ENCODE data around the gene MRPL28.
A peak's percentile ranks its signal among the peaks of the same experiment; 100 is the strongest.
"Not testable (repeated sequence)": the region's sequence is repeated elsewhere in the genome, so short reads cannot be mapped to it uniquely, and the experiment has no call there.

MRPL28 gene

DNA sequence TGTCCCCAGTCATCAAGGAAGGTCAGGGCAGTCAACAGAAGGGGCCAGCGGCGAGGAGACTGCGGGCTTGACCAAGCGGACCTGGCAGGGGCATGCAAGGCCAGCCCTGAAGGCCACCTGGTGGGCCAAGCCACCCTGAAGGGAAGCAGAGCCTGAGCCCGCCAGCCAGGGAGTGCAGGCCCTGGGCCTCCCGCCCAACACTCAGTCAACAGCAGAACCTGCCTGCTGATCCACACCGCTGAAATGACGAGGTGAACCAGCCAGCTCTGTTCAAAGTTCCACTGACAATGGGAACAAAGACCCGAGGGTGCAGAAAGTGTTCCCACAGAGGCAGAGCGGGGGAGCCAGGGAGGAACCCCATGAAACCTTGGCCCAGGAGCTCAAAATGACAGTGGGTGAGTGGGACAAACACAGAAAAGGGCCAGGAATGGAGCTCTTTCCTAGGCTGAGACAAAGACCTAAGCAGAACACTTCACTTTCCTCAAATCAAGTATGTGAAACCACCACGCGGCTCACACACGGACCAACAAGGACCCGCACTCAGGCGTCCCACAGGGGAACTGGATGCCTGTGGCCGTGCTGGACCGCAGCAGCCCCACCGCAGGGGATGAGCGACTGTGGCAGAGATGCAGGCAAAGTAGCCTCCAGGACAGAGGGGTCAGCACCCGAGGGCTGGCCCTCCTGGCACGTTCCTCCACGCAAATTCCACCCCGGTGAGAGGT lies 29.8 kb downstream of the MRPL28 start:
- DNase-seq (ENCODE audit: low read depth in 2 of 2) = no peak

DNA sequence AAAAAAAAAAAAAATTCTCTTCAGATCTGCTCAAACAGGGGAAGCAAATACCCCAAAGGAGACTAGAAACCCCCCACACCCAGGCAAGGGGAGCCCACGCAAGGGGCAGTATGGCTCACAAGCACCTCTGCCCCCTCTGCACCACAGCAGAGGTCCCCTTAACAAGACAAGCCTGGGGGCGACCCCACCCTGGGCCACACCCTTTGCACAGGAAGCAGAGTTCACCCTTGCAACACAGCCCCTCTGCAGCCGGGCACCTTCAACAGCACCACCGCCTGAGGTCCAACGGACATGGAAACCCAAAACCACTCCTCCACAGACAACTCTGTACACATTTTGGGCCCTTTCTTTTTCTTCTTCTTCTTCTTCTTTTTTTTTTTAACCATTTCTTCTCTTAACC lies 30.7 kb downstream of the MRPL28 start:
- DNase-seq (ENCODE audit: low read depth in 2 of 2) = no peak

DNA sequence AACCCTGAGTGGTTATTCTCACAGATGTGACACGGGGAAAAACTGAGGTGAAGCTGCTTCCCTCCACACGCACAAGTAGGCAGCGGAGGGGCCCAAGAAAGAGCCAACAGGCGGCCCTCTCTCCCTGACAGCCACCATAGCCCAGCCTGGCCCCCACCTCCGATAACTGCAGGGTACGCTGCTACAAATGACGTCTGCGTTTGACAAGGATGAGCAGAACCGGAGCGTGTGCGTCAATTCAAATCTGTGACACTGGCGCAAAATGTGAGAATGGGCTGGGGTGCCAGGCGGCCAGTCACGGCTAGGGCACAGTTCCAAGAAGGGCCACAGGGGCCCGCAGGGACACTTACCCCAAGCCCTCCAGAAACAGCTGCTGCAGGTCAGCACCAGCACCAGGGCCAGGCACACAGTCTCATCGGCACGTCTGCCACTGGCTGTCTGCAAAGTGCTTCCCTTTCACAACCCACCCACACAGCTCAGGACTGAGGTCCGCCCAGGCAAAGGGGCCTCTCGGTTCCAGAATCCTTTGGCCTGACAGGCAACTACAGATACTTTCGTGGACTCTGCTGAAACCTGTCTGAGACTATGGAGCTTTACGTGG lies 32.3 kb downstream of the MRPL28 start:
- no peak for DNase-seq (ENCODE audit: low read depth in 2 of 2)

DNA sequence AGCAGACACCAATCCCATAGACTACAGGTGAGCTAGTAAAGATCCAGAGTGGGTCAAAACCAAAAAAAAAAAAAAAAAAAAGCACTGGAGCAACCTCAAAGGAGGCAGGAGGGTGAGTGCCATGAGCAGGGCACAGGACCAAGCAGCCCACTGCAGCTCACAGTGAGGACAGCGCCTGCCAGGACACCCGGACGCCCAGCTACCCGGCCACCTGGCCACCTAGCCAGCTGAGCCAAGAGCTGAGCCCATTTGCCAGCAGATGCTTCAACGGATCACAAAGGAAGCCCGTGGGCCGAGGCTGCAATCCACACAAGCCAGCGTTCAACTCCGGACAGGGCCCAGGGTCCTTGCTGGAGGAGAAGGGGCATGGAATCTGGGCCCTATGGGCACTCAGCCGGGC lies 32.9 kb downstream of the MRPL28 start:
- DNase-seq (ENCODE audit: low read depth in 2 of 2) = no peak

DNA sequence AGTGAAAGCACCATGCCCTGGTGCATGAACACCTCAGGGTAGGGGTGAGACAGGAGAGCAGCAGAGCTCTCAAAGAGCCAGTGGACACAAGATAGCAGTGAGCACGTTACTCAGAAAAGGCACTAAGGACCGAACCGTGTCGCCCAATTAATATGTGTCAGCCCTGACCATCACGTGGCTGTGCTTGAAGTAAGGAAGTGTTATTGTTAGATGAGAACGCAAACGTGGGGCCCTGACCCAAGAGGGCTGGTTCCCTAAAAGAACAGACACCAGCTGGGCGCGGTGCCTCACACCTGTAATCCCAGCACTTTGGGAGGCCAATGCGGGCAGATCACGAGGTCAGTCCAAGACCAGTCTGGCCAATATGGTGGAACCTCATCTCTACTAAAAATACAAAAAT lies 34.1 kb downstream of the MRPL28 start:
- no peak for DNase-seq (ENCODE audit: low read depth in 2 of 2)

DNA sequence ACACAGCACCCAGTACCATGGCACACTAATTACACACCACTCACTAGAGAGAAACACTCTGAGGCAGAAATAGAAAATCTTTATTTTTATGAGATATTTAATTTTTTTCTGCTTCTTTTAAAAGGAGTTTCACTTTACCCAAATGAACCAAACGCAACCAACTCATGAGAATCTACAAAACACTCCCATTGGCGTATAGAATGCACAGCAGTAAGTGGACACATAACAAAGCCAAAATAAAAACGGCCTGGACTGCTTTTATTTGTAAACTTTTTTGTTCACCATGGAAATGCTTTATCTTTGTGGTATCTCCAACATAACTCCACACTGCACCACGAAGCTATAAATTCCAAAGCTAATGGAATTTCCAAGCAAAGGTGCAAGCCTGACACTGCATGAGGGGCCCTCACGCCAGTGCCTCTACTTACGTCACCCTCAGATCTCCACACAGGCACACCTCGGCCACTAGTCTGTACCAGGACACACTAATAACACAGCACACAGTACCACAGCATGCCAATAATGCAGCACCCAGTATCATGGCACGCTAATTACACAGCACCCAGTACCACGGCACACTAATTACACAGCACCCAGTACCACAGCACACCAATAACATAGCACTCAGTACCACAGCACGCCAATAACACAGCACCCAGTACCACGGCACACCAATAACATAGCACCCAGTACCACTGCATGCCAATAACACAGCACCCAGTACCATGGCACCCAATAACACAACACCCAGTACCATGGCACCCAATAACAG lies 35.3 kb downstream of the MRPL28 start:
- DNase-seq (ENCODE audit: low read depth in 2 of 2) = not testable (repeated sequence)

DNA sequence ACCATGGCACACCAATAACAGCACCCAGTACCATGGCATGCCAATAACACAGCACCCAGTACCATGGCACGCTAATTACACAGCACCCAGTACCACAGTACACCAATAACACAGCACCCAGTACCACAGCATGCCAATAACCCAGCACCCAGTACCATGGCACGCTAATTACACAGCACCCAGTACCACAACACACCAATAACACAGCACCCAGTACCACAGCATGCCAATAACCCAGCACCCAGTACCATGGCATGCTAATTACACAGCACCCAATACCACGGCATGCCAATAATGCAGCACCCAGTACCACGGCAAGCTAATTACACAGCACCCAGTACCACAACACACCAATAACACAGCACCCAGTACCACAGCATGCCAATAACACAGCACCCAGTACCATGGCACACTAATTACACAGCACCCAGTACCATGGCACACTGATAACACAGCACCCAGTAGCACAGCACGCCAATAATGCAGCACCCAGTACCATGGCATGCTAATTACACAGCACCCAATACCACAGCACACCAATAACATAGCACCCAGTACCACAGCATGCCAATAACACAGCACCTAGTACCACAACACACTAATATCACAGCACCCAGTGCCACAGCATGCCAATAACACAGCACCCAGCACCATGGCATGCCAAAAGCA lies 36.0 kb downstream of the MRPL28 start:
- not testable (repeated sequence) for DNase-seq (ENCODE audit: low read depth in 2 of 2)

DNA sequence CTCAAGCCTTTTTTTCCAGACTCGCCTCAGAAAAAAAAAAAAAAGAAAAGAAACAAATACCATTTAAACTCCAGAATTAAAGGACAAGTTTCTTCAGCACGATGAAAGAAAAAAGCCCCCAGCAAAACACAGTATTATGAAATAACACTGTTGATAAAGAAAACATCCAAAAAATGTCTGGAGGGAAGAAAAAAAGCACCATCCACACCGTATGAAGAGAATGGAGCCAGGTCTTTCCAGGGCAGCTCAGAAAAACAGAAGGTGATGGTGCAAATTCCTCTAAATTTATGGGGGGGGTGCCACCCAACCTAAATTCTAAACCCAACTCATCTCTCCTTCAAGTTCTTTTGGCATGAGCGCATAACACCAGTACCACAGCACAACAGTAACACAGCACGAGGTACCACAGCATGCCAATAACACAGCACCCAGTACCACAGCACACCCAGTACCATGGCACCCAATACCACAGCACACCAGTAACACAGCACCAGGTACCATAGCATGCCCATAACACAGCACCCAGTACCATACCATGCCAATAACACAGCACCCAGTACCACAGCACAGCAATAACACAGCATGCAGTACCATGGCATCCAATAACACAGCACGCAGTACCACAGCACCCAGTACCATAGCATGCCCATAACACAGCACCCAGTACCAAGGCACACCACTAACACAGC lies 36.8 kb downstream of the MRPL28 start:
- DNase-seq (ENCODE audit: low read depth in 2 of 2) = no peak

DNA sequence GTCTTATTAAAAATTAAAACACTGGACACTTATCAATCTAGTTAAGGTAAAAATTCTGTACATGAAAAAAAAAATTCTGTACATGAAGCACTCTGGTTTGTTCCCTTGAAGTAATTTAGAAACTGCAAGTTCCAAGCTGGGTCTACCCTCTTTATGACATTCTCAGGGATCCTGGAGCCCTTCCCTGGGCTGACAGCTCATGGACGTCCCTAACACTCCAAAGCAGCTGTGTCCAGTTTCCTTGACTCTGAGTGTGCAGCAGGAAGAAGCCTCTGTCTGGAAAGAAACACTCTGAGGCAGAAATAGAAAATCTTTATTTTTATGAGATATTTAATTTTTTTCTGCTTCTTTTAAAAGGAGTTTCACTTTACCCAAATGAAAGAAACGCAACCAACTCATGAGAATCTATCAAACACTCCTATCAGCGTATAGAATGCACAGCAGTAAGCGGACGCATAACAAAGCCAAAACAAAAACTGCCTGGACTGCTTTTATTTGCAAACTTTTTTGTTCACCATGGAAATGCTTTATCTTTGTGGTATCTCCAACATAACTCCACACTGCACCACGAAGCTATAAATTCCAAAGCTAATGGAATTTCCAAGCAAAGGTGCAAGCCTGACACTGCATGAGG lies 39.0 kb downstream of the MRPL28 start:
- not testable (repeated sequence) for DNase-seq (ENCODE audit: low read depth in 2 of 2)

DNA sequence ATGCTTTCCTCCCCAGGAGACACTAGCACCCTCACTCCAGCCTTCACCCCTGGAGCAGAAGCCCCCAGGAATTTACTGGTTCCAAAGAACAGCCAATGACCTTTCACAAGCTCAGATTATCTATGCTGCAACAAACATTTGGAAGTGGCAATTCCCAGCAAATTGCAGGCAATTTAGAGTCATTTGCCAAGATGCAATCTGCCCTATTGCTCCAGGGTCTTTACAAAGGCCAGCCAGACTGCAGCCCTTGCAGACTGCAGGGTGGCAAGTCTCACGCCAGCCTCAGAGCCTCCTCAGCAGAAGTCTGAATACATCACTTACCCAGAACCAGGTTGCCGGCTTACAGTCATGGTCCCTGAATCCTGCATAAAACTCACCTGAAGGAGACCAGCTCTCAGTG lies 39.6 kb downstream of the MRPL28 start:
- DNase-seq (ENCODE audit: low read depth in 2 of 2) = no peak

DNA sequence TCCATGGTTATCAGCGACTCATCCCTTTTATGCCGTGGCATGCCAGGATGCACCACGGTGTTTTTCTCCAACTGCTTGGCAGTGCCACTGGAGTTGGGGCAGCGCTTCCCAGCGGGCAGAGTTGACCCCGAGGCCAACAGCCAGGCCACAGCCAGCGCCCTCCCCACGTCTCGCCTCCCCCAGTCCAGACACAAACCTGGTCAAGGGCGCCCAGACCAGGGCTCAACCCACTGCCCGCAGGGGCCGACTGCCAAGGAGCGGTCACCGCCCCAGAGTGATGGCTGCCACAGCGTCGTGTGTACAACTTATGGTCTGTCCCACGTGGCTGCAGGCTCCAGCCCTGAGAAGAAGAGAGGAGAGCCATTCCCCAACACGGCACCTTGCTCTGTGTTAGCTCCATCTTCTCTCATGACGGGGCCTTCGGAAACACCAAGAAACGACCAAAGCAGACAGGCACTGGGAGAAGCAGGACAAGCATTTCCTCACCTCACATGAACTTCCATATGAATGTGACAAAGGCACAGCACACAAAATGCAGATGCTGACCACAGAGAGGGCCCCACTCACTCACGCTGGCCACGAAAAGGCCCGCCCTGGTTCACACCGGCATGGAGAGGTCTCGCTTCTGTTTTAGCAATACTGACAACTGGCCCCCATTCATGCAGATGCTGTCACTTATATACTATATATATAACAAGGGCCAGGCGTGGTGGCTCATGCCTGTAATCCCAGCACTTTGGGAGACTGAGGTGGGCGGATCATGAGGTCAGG lies 44.8 kb downstream of the MRPL28 start:
- no peak for DNase-seq (ENCODE audit: low read depth in 2 of 2)

DNA sequence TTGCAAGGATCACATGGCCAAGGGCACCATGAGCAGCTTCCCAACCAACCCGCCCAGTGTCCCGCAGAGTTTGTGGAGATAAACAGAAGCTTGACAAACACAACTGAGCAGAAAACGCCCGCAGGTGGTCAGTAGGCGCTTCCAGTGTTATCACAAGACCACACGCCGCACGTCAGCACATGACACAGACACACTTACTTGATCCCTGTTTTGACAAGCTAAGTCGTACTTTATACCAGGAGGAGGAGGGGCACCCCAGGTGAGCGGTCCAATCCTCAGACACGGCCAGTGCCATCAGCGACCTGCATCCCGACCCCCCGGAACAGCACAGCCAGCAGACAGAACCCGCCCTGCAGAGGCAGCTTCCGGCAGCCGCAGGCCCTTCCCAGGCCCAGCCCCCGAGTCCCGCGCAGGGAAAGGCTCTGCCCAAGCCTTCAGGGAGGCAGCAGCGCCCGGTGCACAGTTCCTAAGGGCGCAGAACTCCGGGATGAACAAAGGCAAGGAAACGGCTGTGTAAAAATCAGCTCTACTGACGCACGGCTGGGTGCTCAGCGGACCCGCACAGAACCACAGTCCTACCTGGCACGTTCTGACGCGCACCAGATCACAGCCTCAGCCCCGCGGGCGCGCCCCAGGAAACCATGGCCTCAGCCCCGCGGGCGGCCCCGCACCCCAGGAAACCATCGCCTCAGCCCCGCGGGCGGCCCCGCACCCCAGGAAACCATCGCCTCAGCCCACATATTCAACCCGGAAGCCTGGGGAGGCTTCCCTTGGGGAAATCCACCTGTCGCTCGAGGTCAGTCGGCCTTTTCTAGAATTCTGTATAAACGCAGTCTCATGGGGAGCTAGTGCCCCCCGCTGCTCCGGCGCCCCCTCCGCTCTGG lies 45.6 kb downstream of the MRPL28 start:
- DNase-seq (ENCODE audit: low read depth in 2 of 2) = peak; percentile 21 to 36

DNA sequence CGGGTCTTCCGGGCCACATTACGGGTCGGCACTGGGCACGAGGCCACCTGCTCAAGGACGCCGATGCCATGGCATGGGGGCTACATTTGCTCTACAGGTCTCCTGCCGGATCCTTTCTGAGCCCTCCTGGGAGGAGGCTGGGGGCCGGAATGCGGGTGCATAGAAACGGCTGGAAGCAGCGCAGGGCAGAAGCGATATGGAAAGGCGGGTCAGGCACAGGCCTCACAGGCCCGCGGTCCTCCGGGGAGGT lies 46.2 kb downstream of the MRPL28 start:
- no peak for DNase-seq (ENCODE audit: low read depth in 2 of 2)

DNA sequence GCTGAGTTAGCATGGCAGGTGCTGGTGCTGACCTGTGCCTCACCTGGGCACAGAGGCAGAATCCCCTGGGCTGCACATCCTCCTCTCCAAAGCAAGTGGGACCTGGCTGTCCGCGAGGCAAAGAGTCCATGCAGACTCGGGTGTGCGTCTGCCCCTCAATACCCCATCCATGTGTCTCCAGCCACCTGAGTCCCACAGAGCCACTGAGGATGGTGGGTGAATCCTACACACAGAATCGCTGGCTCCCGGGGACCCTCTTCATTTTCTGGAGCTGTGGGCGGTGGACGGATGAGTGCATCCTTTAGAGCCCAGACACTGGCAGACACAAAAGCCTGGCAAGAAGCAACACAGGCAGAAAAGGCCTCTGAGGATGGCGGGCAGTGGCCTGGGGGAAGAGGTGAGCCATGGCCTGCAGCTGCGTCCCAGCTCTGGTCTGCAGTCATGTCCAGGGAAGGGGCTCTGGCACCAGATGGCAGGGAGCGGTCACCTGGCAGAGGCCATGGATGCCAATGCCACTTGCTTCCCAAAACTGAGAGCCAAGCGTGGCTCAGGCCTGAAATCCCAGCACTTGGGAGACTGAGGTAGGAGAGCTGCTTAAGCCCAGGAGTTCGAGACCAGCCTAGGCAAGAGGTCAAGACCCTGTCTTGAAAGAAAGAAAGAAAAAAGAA lies 47.7 kb downstream of the MRPL28 start:
- DNase-seq (ENCODE audit: low read depth in 2 of 2) = no peak

DNA sequence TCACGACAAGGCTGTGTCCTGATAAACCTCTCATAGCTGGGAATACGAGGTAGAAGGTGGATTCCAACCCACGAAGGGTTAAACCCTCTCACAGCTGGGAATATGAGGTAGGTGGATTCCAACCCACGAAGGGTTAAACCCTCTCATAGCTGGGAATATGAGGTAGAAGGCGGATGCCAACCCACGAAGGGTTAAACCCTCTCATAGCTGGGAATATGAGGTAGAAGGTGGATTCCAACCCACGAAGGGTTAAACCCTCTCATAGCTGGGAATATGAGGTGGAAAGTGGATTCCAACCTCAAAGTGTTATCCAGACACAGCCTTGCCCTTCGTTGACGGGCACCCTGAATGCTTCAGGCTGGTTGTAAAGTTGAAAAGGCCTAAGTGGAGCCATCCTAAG lies 48.8 kb downstream of the MRPL28 start:
- no peak for DNase-seq (ENCODE audit: low read depth in 2 of 2)

DNA sequence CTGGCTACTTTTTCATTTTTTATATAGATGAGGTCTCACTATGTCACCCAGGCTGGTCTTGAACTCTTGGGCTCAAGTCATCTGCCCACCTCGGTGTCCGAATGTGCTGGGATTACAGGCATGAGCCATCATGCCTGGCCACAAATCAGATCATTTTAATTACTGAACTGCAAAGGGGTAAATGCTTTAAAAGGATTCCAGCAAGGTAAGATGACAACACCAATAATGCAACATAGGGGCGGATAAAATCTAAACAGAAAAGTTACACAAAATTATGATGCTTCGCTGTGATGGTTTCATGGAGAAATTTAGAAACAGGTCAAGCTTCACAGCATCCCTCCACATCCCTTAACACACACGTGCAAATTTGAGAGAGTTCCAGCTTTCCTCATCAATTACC lies 50.1 kb downstream of the MRPL28 start:
- no peak for DNase-seq (ENCODE audit: low read depth in 2 of 2)

DNA sequence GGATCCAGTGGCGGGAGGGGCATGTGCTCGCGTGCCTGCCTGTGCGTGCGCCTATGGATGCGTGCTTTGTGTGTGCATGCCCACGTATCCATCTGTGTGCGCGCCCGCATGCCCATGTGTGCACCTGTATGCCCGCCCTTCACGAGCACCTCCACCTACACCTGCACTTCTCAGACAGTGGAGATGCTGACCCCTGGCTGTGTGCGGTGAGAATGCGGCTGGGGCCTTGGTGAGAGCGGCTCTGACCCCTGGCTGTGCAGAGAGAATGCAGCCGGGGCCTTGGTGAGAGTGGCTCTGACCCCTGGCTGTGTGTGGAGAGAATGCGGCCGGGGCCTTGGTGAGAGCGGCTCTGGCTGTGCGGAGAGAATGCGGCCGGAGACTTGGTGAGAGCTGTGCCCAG lies 51.7 kb downstream of the MRPL28 start:
- DNase-seq (ENCODE audit: low read depth in 2 of 2) = no peak

DNA sequence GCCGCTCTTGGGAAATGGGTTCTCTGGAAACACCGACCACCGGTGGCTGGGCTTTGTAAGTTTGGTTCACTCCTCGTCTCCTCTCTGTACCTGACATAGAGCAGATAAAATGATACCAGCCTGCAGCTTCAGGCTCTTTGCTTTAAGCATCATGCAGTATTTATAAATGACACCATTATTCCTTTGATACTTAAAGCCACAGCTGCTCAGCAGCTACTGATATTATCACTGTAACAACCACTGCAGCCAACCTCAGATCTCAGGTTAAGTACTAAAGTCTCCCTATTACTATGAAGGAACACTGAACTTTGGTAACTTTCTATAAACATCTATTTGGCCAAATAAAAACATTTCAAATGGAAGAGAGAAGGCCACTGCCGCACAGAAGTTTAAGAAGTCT lies 52.8 kb downstream of the MRPL28 start:
- no peak for DNase-seq (ENCODE audit: low read depth in 2 of 2)

All from stimulated activated CD4-positive, alpha-beta T cell treated with anti-CD3 and anti-CD28 coated beads, Interleukin-1b, Interleukin-23, amount 100 ng/mL, for 4 hours (primary cell).